Kidney glomerular epithelial cell (primary cell): ENCODE measurements around the gene PAX5.

Source experiments
- DNase-seq: peaks from one replicate; lab custom pipeline; 2025; lab: John Stamatoyannopoulos, UW

Gene PAX5

DNA sequence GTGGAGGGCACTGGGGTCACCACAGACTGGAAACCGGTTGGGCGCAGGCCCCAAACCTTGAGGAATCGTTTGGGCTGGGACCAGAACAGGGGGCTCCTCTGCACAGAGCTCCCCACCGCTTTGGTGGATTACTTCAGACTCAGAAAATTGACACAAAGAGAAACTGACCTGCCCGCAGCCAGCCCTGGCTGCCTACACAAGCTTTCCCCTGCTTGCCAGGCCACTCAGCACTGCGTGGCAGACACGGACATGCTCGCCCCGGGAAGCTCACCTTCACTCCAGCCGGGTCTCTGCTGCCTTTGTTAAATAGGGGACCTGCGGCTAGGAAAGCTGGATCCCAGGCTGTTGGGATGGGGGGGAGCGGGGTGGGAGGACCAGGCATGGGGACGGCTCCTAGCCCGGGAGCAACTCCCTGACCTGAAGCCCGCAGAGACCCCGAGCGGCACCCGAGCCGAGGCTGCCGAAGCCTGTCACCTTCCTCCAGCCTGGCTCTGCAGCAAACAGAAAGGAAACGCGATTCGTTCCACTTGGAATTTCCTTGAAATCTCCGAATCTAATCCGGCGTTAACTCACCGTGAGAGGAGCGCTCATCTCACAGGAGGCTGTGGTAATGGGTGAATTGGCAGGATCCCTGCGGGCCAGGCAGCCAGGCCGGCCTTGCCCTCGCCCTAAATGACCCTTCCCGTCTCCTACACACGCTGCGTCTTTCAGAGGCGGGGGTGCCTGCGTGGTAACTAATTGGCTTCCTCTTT, 8.8 kb downstream of the PAX5 start:
- DNase-seq = no peak

DNA sequence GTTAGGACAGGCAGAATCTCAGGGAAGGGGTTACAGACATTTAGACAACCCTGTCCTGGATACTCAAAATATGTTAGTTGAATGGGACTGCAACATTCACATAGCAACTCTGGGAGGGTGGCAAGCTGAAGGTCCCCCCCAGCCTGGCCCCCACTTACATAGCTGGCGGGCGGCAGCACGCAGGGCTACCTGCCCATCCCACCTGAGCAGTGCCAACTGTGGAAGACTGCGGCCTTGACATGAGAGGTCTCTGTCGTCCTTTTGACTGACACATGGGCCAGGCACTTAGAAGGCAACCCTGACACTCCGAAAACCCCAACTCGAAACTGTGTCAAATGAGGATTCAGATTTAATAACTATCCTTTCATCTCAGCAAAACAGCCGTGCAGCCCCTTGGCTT, 16.5 kb downstream of the PAX5 start:
- no peak for DNase-seq

- DNase-seq = no peak
Measured at GRCh38 chr9:37011530-37011929, 22.5 kb downstream of the PAX5 start.

GRCh38 chr9:37010976-37011375, 23.1 kb downstream of the PAX5 start:
- DNase-seq = no peak

- no peak for DNase-seq
Measured at GRCh38 chr9:37010180-37010579, 23.9 kb downstream of the PAX5 start.

DNA sequence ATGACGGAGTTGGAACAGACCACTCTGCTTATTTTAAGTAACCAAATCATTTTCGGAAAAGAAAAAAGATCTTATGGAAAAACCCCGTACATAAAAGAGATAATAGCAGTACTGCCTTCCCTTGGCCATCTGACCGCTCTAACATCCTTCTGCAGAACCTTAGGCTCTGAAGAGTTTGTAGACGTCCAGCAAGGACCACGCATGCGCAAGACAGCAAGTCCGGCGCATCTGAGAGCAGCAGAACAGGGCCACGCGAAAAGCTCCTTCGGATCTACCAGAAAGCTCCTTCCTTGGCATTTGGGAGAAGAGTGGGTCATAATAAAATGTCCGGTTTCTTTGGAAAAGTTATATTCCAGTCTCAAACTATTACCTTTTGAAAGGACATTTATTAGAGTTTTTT, 26.8 kb downstream of the PAX5 start:
- DNase-seq = no peak

DNA sequence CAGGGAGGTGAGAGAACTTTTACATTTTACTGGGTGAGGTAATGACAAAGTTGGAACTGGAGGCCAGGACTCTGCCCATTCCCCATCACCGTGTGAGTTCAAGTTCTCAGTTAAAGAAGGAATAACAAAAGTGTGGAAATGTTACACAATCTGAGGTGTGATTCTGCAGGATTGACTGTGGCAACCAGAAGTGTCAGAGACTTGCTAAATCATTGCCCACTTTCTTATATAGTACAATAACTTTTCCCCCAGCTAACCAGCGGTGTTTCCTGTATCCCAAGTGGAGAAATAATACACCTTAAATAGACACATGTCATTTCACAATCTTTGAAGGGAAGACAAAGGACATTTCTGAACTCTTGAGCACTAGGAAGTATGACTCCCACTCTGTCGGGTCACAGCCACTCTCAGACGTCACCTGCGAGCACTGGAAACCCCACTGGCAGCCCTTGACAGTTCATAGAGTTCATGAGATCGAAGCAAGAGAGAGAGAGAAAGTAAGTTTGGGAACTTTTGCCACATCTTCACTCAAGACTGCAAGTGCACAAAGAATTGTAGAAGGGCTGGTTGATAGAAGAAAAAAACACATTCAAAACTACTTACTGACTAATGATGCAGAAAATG, 28.4 kb downstream of the PAX5 start:
- DNase-seq = no peak

DNA sequence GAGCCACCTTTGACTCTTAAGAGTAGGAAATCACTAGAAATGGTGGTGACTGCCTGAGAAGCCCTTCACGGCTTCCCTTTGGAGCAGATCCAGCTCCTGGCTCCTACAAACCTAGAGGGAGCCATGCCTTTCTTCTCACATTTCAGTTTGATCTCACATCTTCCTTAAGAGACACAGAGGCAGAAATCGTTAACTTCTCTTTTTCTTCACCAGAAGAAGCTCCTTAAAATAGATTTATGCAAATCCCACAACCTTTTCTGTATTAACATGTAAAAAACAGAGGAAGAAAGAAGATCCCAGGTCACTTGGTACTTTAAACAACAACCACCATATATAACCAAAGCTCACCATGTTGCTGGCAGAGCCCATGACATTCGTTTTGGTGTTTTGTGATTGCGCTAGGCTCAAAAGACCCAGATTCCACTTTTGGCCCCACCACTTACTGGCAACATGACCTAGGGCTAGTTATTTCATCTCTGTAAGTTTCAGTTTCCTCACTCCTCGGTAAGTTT, 29.6 kb downstream of the PAX5 start:
- DNase-seq = no peak

- no peak for DNase-seq
Measured at GRCh38 chr9:37002413-37003217, 31.5 kb downstream of the PAX5 start.

DNA sequence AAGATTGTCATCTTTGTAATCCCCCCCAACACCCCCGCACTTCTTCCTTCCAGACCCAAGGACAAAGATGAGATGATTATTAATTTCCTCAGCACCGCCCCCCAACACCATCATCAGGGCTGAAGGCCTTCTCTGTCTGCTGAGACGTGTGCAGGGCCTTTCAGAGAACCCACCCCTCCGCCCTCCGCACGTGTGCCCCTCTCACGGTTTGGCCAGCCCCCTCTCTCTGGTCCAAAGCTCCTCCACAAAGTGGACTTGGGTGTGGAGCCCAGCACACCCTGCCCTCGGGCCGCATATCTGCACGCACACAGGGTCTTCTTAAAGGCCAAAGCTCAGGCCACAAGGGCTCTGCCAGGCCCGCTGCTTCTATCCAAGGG, 32.0 kb downstream of the PAX5 start:
- no peak for DNase-seq

GRCh38 chr9:37001459-37001858, 32.6 kb downstream of the PAX5 start:
- no peak for DNase-seq

- no peak for DNase-seq
Measured at GRCh38 chr9:36999728-37000333, 34.2 kb downstream of the PAX5 start.

DNA sequence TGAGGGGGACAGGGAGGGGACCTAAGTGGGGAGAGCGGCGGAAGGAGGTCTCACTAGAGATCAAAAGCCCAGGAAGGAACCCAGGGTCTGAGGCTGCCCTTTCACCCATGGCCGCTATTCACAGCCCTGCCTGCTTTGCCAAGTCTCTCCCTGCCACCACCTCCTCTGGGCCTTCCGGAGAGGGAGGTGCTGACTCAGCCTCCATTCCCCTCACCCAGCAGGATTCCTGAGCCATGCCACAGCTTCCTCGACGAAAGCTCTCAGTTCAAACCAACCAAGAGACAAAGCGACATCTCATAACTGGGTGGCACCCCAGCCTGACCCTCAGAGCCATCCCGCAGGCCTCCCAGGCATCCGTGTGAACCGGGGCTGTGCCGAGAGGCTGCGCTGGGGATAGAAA, 36.7 kb downstream of the PAX5 start:
- no peak for DNase-seq

DNA sequence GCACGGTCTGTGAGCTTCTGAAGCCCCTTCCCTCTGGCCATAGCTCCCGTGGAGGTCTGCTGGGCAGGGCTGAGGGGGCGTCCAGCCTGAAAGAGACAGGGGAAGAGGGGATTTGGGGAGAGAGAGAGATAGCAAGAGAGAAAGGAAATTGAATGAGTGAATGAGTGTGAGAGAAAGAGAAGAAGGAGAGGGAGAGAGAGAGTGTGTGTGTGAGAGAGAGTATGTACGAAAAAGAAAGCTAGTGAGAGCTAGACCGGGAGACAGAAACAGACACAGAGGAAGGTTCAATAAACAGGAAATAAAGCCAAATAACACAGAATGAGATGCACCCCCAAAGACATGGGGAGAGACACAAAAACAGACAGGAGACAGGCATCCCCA, 37.4 kb downstream of the PAX5 start:
- DNase-seq = no peak

- DNase-seq = peak; percentile 42
Measured at GRCh38 chr9:36995927-36996705, 38.0 kb downstream of the PAX5 start.

- no peak for DNase-seq
Measured at GRCh38 chr9:36993933-36994764, 39.9 kb downstream of the PAX5 start.

- DNase-seq = no peak
Measured at GRCh38 chr9:36992501-36993316, 41.4 kb downstream of the PAX5 start.

DNA sequence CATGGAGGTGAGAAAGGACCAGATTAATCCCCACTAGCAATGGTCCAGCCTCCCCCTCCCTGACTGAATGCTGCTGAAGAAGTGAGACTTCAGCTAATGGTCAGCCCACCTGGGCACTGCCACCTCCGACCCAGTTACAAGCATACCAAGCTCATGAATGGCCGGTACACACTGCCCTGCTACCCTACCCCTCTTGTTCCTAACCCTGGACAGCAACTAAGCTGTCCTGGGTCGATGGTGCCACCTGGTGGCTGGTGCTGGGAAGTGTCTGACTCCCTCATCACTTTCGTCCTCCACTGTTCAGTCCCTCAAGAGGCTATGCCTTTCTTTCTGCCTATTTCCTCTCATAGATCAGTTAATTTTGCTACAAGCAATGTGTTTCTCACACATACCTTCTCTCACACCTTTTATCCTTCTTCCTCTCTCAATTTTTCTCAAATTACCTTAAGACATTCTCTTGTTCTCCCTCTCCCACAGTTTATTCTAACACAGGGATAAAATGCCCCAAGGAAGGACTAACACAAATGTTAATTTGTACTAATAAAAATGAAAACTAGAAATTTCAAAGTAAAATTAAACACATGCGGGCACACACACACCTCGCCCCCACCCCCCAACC, 42.4 kb downstream of the PAX5 start:
- no peak for DNase-seq

GRCh38 chr9:36988848-36989247, 45.2 kb downstream of the PAX5 start:
- no peak for DNase-seq
